Stomach (tissue), 4 donors: ENCODE results near the gene RPS3A.

ENCODE experiments used
- CTCF ChIP-seq, 7 experiments: fragments of 450-650 bp in 4 of 7; fragments of 200-600 bp in 3 of 7; sonication (generic) in 3 of 7; IDR thresholded peaks; one replicate each; pipeline ENCODE4 v1.5.1; 2016 to 2019; ENCODE audit warnings: antibody characterized with exemption in 7 of 7, control low read depth in 2 of 7, mild to moderate bottlenecking in 1 of 7
- POLR2A ChIP-seq, 4 donors: fragments of 450-650 bp; IDR thresholded peaks; one replicate each; pipeline ENCODE4 v1.6.1; 2016; ENCODE audit warnings: antibody characterized with exemption in 4 of 4, control low read depth in 2 of 4, mild to moderate bottlenecking in 1 of 4, moderate library complexity in 1 of 4
- POLR2AphosphoS5 ChIP-seq, 3 donors: sonication (generic); formaldehyde crosslinking; IDR thresholded peaks; one replicate each; pipeline ENCODE4 v1.6.1; 2016; ENCODE audit warnings: antibody characterized with exemption in 3 of 3

GRCh38 chr4:151098979-151099228 is 524 bp upstream of the RPS3A start:
- TF ChIP-seq POLR2A (IDR thresholded peaks at IDR 0.05) (no peak), POLR2AphosphoS5 (IDR thresholded peaks at IDR 0.05) (no peak), CTCF (IDR thresholded peaks at IDR 0.05) (no peak)
